SK-N-MC (cell line): ENCODE results near the gene HOXA5.

Experiments
- DNase-seq: peaks from one replicate; pipeline ENCODE4 v3.0.0-alpha.2; 2011; ENCODE audit warnings: low read depth, low spot score
- H3K27ac ChIP-seq: fragments of 200-600 bp; sonication (generic); 2 replicates; pipeline ENCODE4 v1.5.1; 2016; ENCODE audit warnings: mixed run types
- H3K36me3 ChIP-seq: fragments of 200-600 bp; sonication (generic); 2 replicates; pipeline ENCODE4 v1.6.1; 2017; ENCODE audit warnings: antibody characterized with exemption, low read length, mixed read lengths; ENCODE audit not compliant: insufficient read depth
- H3K4me3 ChIP-seq: fragments of 200-600 bp; sonication (generic); 2 replicates; pipeline ENCODE4 v1.5.1; 2016
- H3K9ac ChIP-seq: fragments of 200-600 bp; sonication (generic); 2 replicates; pipeline ENCODE4 v1.8.0; 2017; ENCODE audit warnings: mixed run types, mixed read lengths; ENCODE audit not compliant: insufficient read length
- H3K9me3 ChIP-seq: fragments of 200-600 bp; sonication (generic); 2 replicates; pipeline ENCODE4 v1.6.1; 2017; ENCODE audit warnings: low read depth, mild to moderate bottlenecking, antibody characterized with exemption, low read length, moderate library complexity, mixed read lengths
- EZH2 ChIP-seq: fragments of 200-600 bp; sonication (generic); IDR thresholded peaks from one replicate; pipeline ENCODE4 v1.6.1; 2017; ENCODE audit warnings: antibody characterized with exemption
- FOXP2 ChIP-seq: optimal IDR thresholded peaks from 2 replicates; pipeline ENCODE3; 2011; ENCODE audit warnings: mild to moderate bottlenecking, moderate library complexity; ENCODE audit not compliant: insufficient read depth; ENCODE audit errors: extremely low read length, control extremely low read depth
- POLR2AphosphoS5 ChIP-seq: IDR thresholded peaks from 2 replicates; pipeline ENCODE4 v1.6.1; 2012; ENCODE audit warnings: mild to moderate bottlenecking, low read depth, low read length, borderline replicate concordance

Gene HOXA5

DNA sequence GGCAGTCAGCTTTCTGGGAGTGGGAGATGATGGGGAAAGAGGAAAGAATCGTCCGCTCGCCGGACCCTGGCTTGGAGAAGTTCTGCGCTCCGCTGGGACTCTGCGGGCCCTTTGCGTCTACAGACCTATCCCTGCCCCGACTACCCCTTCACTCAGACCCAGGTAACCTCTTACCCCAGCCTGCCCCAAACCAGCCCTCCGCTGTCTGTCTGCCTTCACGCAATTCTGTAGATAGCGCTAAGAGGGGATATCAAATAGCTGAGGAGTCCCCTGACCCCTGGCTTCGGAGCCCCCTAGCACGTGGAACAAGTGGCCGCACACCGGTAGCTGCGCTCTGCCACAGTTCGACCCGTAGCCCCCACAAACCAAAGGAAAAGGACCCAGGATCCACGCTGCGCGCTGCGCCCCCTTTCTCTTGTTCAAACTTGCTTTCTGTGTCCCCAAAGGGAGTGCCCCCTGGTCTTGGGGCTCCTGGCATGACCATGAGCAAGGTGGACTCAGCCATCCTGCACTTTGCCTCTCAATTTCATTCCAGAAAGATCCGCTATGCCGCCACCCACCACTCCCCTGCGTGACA lies 19.9 kb downstream of the HOXA5 start:
- no peak for DNase-seq
- H3K27ac ChIP-seq = no peak overlapping the region
- H3K36me3 ChIP-seq = no peaks in the 10 kb centered on the region
- no peak for TF ChIP-seq POLR2AphosphoS5
- peak; percentile 36 for TF ChIP-seq EZH2
- no peak overlapping the region for H3K9ac ChIP-seq
- no peak overlapping the region for H3K4me3 ChIP-seq
- H3K9me3 ChIP-seq = no peaks in the 10 kb centered on the region

DNA sequence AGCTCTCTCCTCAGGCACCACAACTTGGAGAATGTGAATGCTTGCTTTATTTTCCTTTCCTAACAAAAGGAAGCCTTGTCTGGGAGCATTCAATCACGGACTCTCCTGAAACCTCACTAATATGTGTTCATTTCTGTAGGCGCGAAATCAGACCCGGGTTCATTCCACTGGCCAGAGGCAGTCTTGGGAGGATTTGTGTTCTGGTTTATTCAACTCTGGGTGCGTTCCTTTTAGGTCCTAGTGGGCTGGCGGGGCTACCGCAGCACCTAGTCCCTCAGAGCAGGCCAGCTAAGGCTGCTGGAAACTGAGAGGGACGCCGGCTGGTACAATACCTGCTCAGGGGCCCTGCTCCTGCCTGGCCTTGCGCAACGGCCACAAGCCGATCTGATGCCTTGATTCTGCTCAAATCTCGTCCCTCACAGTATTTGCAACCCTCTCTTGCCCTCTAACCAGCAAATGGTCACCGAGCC lies 20.4 kb downstream of the HOXA5 start:
- H3K27ac ChIP-seq = no peak overlapping the region
- TF ChIP-seq EZH2 (no peak), POLR2AphosphoS5 (no peak), FOXP2 (no peak)
- DNase-seq = no peak
- no peaks in the 10 kb centered on the region for H3K9me3 ChIP-seq
- H3K36me3 ChIP-seq = no peaks in the 10 kb centered on the region
- H3K4me3 ChIP-seq = no peak overlapping the region
- no peak overlapping the region for H3K9ac ChIP-seq

DNA sequence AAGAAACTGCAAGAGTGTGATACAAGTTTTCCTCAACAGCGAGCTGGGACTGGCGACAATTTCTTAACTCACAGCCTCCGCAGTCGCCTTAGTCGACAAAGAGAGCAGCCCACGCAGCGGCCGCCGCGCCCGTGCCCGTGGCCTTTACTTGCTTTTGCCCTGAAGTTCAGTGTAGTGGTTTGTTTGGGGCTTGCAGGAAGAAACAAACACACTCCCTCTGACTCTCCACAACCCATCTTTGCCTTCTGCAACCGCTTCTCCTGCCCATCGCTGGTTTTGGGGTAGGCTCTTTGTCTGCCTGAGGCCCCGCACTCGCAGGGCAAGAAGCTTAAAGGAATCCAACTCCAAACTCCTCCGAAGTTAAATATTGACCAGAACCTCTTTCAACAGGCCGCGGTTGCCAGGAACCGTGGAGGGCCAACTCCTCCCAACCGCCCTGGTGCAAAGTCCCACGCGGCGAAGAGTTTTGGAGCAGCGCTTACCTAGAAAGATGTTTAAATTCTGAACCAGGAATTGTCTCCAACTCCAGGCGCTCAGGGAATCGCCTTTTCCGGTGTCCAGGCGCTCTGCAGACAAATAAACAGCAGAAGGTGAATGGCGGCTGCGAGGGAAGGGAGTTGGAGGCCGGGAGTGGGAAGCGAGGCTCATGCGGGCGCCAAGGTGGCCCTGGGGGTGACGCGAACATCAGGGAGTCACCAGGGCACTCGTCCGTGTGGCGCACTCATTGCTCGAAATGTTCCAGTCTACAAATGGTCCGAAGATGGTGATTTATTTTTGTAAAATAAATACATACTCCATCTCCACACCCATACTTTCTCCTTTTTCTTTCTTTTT lies 21.2 kb downstream of the HOXA5 start:
- Histone ChIP-seq H3K4me3 (no peak overlapping the region), H3K36me3 (no peaks in the 10 kb centered on the region), H3K27ac (no peak overlapping the region), H3K9ac (no peak overlapping the region), H3K9me3 (no peaks in the 10 kb centered on the region)
- TF ChIP-seq EZH2 (no peak), POLR2AphosphoS5 (no peak), FOXP2 (no peak)
- no peak for DNase-seq

DNA sequence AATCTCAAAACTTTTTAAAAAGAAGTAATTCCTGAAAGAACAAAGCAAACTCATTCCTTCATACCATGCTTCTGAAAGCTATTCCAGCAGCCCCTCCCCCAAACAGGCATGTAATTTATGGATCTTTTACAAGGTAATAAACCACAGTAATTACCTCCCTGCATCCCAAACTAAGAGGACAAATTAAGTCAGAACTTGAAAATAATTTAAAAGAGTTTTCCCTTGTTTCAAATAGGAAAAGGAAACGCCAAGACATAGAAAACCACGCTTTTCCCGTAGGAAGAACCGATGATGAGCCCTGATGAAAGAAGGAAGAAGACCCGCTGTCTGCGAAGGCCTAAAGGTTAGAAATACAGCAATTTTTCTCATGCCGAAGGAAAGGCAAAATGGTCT lies 21.8 kb downstream of the HOXA5 start:
- Histone ChIP-seq H3K9me3 (no peaks in the 10 kb centered on the region), H3K4me3 (no peak overlapping the region), H3K36me3 (no peaks in the 10 kb centered on the region), H3K27ac (no peak overlapping the region), H3K9ac (no peak overlapping the region)
- no peak for TF ChIP-seq FOXP2
- no peak for TF ChIP-seq POLR2AphosphoS5
- TF ChIP-seq EZH2 = no peak
- DNase-seq = no peak

DNA sequence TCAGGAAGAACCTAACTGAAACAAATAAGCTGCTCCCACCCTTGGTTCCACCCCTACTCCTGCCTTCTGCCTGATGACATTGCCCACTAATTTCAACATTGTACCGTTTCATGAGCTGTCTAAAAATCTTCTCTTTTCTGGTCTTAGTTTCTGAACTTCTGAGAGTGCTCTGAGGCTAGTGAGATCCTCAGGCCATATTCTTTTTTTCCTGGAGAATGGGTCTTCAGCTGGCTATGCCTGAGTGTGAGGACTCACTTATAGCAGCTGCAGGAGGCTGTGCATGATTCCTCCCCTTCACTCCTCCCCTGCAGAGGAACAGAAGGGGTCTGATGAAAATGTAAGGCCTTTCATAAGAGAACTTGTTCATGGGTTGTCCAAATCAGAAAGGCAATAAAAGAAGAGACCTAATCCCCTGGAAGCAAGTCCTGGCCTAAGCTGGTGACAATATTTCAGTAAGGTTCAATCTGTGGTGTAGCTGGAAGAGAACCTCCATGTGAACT lies 24.0 kb downstream of the HOXA5 start:
- Histone ChIP-seq H3K27ac (no peak overlapping the region), H3K4me3 (no peak overlapping the region), H3K9ac (no peak overlapping the region), H3K36me3 (no peaks in the 10 kb centered on the region), H3K9me3 (no peaks in the 10 kb centered on the region)
- no peak for TF ChIP-seq FOXP2
- no peak for TF ChIP-seq EZH2
- no peak for TF ChIP-seq POLR2AphosphoS5
- no peak for DNase-seq

DNA sequence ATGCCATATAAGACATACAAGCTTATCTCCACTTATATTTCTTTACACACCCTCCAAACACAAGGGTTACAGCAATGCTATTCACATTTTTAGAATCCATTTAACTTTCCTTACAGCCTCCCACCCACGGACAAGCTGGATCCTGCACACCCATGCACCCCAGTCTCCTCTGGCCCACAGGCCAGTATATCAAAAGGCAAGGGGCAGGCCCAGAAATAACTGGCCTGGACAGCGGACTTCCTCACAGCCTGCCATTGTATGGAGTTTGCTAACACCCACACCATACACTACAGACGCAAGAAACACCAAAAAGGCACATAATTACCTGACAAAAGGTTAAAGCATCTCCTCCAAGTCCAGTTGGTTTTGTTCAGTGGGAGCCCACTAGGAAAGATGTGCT lies 24.9 kb downstream of the HOXA5 start:
- no peak overlapping the region for H3K4me3 ChIP-seq
- H3K9ac ChIP-seq = no peak overlapping the region
- H3K27ac ChIP-seq = no peak overlapping the region
- TF ChIP-seq EZH2 = no peak
- TF ChIP-seq FOXP2 = no peak
- TF ChIP-seq POLR2AphosphoS5 = no peak
- DNase-seq = no peak
- no peaks in the 10 kb centered on the region for H3K36me3 ChIP-seq
- no peaks in the 10 kb centered on the region for H3K9me3 ChIP-seq

DNA sequence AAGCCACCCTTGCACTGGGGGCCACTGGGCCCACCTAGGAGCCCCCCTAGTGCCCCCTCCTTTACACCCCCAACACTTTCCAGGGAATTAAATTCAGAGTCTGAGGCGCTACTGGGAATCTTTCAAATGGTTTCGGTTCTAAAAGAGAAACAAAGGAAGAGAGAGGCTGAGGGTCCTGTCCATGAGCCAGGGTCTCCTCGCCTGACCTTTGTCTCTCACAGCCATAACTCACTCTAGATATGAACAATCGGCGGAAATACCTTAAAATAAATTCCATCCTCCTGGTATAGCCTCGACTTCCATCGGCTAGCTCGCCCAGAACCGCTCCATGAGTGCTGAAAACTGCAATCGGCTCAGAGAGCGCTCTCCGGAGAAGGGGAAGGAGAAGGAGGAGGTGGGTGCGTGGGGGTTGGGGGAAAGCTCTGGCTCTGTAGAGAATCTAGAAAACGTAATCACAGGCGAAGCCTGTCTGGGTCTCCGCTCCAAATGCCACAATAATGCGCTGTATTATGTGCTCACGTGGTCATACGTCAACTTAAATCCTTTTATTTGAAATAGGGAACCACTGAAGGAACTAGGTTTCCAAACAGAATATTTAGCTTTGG lies 25.5 kb downstream of the HOXA5 start:
- H3K27ac ChIP-seq = no peak overlapping the region
- no peaks in the 10 kb centered on the region for H3K9me3 ChIP-seq
- no peak for TF ChIP-seq FOXP2
- no peak for TF ChIP-seq EZH2
- TF ChIP-seq POLR2AphosphoS5 = no peak
- no peak overlapping the region for H3K9ac ChIP-seq
- no peak overlapping the region for H3K4me3 ChIP-seq
- H3K36me3 ChIP-seq = no peaks in the 10 kb centered on the region
- no peak for DNase-seq

DNA sequence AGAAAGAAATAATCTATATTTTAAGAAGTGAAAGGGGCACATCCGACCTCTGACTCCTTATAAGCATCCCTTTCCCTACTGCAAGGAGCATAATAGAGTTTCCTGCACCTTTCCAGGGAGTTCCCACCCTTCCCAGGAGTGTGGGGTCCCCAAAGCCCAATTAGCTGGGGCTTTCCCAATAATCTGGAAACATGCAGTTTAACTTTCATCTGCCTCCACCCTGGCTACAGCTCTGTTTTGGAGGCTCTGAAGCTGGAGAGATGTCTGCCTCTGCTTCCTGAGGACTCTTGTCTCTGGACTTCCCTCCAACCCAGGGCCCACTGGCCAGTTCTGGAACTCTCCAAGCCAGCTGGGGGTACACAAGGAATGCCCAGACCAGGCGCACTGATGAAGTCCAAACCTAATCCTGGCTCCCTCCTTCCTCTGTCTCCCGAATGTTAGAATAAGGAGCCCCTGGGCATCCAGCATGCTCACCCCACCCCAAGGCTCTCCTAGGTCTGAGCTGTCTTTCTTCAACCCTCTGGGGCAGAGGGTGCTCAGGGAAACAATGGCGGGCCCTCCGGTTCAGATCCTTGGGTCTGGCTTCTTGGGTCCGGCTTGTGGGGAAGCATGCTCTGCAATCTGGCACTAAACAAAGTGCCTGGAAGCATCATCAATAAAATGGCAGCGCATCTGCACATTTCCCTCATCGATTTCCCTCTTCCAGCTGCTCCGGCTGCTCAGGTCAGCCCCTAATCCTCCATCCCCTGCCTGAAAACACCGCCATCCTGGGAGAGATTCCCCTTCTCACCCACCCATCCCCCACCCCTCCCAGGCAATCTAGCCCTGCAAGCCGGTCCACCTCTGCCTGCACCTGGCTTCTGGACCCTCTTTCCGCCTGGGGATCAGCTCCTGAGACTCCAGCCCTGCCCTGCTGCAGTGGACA lies 26.3 kb downstream of the HOXA5 start:
- H3K27ac ChIP-seq = no peak overlapping the region
- H3K36me3 ChIP-seq = no peaks in the 10 kb centered on the region
- TF ChIP-seq POLR2AphosphoS5 (no peak), EZH2 (no peak), FOXP2 (no peak)
- no peak for DNase-seq
- no peaks in the 10 kb centered on the region for H3K9me3 ChIP-seq
- H3K9ac ChIP-seq = no peak overlapping the region
- no peak overlapping the region for H3K4me3 ChIP-seq
